SK-N-SH (cell line): ENCODE data around the gene CD34. TPM values are rescaled to one million over a fixed set of nuclear protein-coding genes. Genes with fewer than 3 reads are reported as not detected.

Experiments used
- CTCF ChIA-PET: fragments of 300-600, 350-600 bp; formaldehyde crosslinking; extraction: SDS; loops from one replicate; lab custom pipeline; 2021; lab: Yijun Ruan, JAX
- POLR2A ChIA-PET: fragments of 350-600 bp; sonication (Branson Sonifier 250); formaldehyde crosslinking; extraction: SDS; loops from one replicate; lab custom pipeline; 2020; ENCODE audit warnings: antibody characterized with exemption, inconsistent platforms; lab: Yijun Ruan, JAX
- DNase-seq: peaks from one replicate; pipeline ENCODE4 v3.0.0; 2012
- H2AFZ ChIP-seq: fragments of 200-600 bp; sonication (generic); 2 replicates; pipeline ENCODE4 v1.8.1; 2016; ENCODE audit warnings: antibody characterized with exemption, mild to moderate bottlenecking, low read depth
- H3F3A ChIP-seq: fragments of 200-600 bp; sonication (generic); replicated peaks from 2 replicates; pipeline ENCODE3; 2016; ENCODE audit warnings: antibody characterized with exemption, mild to moderate bottlenecking; ENCODE audit not compliant: insufficient read depth
- H3K27ac ChIP-seq, 2 experiments: fragments of 200-500 bp in 1 of 2; fragments of 200-600 bp in 1 of 2; sonication (Bioruptor generic) in 1 of 2; sonication (generic), shearing (Covaris generic) in 1 of 2; 2 replicates each; pipeline versions ENCODE4 v1.5.1 to v1.6.1; 2014 to 2016; ENCODE audit warnings: low read depth in 2 of 2, inconsistent platforms in 1 of 2, low read length in 1 of 2, mild to moderate bottlenecking in 1 of 2, mixed read lengths in 1 of 2
- H3K27me3 ChIP-seq: fragments of 200-600 bp; sonication (generic), shearing (Covaris generic); 2 replicates; pipeline ENCODE4 v1.6.1; 2016; ENCODE audit warnings: mixed run types; ENCODE audit not compliant: insufficient read depth
- H3K36me3 ChIP-seq, 2 experiments: fragments of 200-500 bp in 1 of 2; fragments of 200-600 bp in 1 of 2; sonication (Bioruptor generic) in 1 of 2; sonication (generic) in 1 of 2; replicated peaks in 1 of 2; 2 replicates each; pipeline versions ENCODE3 to v1.5.1; 2014 to 2016; ENCODE audit warnings: low read length in 1 of 2, mild to moderate bottlenecking in 1 of 2; ENCODE audit not compliant: insufficient read depth in 2 of 2, control insufficient read depth in 1 of 2
- H3K4me1 ChIP-seq, 2 experiments: fragments of 200-500 bp in 1 of 2; fragments of 200-600 bp in 1 of 2; sonication (Bioruptor generic) in 1 of 2; sonication (generic), shearing (Covaris generic) in 1 of 2; 2 replicates each; pipeline versions ENCODE4 v1.5.1 to v1.6.1; 2014 to 2016; ENCODE audit warnings: low read depth in 1 of 2, low read length in 1 of 2, mixed run types in 1 of 2; ENCODE audit not compliant: insufficient read depth in 2 of 2, control insufficient read depth in 1 of 2
- H3K4me2 ChIP-seq: fragments of 200-600 bp; sonication (generic), shearing (Covaris generic); 2 replicates; pipeline ENCODE4 v1.6.1; 2017; ENCODE audit warnings: mixed run types
- H3K4me3 ChIP-seq, 2 experiments: fragments of 200-500 bp in 1 of 2; fragments of 200-600 bp in 1 of 2; sonication (Bioruptor generic) in 1 of 2; sonication (generic), shearing (Covaris generic) in 1 of 2; 2 replicates each; pipeline versions ENCODE4 v1.5.1 to v1.8.1; 2014 to 2016; ENCODE audit warnings: low read depth in 2 of 2, inconsistent platforms in 1 of 2, low read length in 1 of 2, mild to moderate bottlenecking in 1 of 2, mixed read lengths in 1 of 2, moderate library complexity in 1 of 2
- H3K79me2 ChIP-seq: fragments of 200-600 bp; sonication (generic); 2 replicates; pipeline ENCODE4 v1.8.1; 2017; ENCODE audit warnings: mild to moderate bottlenecking; ENCODE audit not compliant: insufficient read depth
- H3K9ac ChIP-seq: fragments of 200-600 bp; sonication (generic); 2 replicates; pipeline ENCODE4 v1.6.1; 2017; ENCODE audit warnings: mixed run types
- H3K9me2 ChIP-seq: fragments of 200-600 bp; sonication (generic); 2 replicates; pipeline ENCODE4 v1.6.1; 2017; ENCODE audit warnings: mixed run types
- H3K9me3 ChIP-seq: fragments of 200-600 bp; sonication (generic); 2 replicates; pipeline ENCODE4 v1.6.1; 2017; ENCODE audit warnings: mixed run types, mild to moderate bottlenecking, moderate library complexity
- H4K20me1 ChIP-seq: fragments of 200-600 bp; sonication (generic); 2 replicates; pipeline ENCODE4 v1.6.1; 2017; ENCODE audit warnings: mild to moderate bottlenecking, mixed run types; ENCODE audit not compliant: insufficient read depth
- ELF1 ChIP-seq: IDR thresholded peaks from 2 replicates; pipeline ENCODE4 v1.4.0; 2012
- EP300 ChIP-seq, 2 experiments: IDR thresholded peaks; 2 replicates each; pipeline versions ENCODE4 v1.4.0 to v1.6.1; 2012; ENCODE audit warnings: borderline replicate concordance in 1 of 2, low read depth in 1 of 2, low read length in 1 of 2
- EZH2phosphoT487 ChIP-seq: fragments of 200-600 bp; sonication (generic); IDR thresholded peaks from 2 replicates; pipeline ENCODE4 v1.6.1; 2017; ENCODE audit warnings: low read depth, mixed run types, mild to moderate bottlenecking, antibody characterized with exemption, moderate library complexity, borderline replicate concordance
- FOXM1 ChIP-seq: IDR thresholded peaks from 2 replicates; pipeline ENCODE4 v1.4.0; 2012; ENCODE audit warnings: low read depth, mild to moderate bottlenecking
- GABPA ChIP-seq: IDR thresholded peaks from 2 replicates; pipeline ENCODE4 v1.4.0; 2012; ENCODE audit warnings: low read depth, mild to moderate bottlenecking
- GATA2 ChIP-seq: sonication (generic); formaldehyde crosslinking; IDR thresholded peaks from 2 replicates; pipeline ENCODE4 v1.5.0; 2020; ENCODE audit warnings: mild to moderate bottlenecking, missing genetic modification reagents
- JUND ChIP-seq: IDR thresholded peaks from 2 replicates; pipeline ENCODE4 v1.4.0; 2012
- MAX ChIP-seq: IDR thresholded peaks from 2 replicates; pipeline ENCODE4 v1.4.0; 2012; ENCODE audit warnings: low read depth
- MXI1 ChIP-seq: IDR thresholded peaks from 2 replicates; pipeline ENCODE4 v1.6.1; 2012; ENCODE audit warnings: mild to moderate bottlenecking, low read depth, low read length, improper control_type of control experiment
- PBX3 ChIP-seq: IDR thresholded peaks from 2 replicates; pipeline ENCODE4; 2012
- POLR2AphosphoS5 ChIP-seq: IDR thresholded peaks from 2 replicates; pipeline ENCODE4 v1.6.1; 2012; ENCODE audit warnings: low read depth, low read length
- RAD21 ChIP-seq: IDR thresholded peaks from 2 replicates; pipeline ENCODE4 v1.6.1; 2012; ENCODE audit warnings: mild to moderate bottlenecking, low read length
- RCOR1 ChIP-seq: fragments of 150-350 bp; IDR thresholded peaks from 2 replicates; pipeline ENCODE4 v1.6.1; 2017; ENCODE audit warnings: antibody characterized with exemption, low read length
- REST ChIP-seq: IDR thresholded peaks from 2 replicates; pipeline ENCODE4 v1.6.1; 2012; ENCODE audit warnings: mild to moderate bottlenecking, low read depth, low read length, moderate library complexity
- SMC3 ChIP-seq: IDR thresholded peaks from 2 replicates; pipeline ENCODE4 v1.6.1; 2012; ENCODE audit warnings: low read depth, low read length, improper control_type of control experiment
- TEAD4 ChIP-seq: IDR thresholded peaks from 2 replicates; pipeline ENCODE4 v1.4.0; 2012; ENCODE audit warnings: mild to moderate bottlenecking, borderline replicate concordance; ENCODE audit not compliant: insufficient read depth
- WGBS: methylation state at CpG from one replicate; pipeline ENCODE4 v1.1.6; 2017; ENCODE audit warnings: low lambda C conversion rate; 5-methylcytosine and 5-hydroxymethylcytosine counted together
- polyA plus RNA-seq, 3 experiments: library from polyadenylated mRNA; depleted of rRNA; stranded (reverse); fragments of >200 nt; gene quantifications; 2 replicates each; pipeline ENCODE4 v1.2.3, GENCODE V29; 2012

The CD34 gene
- polyA plus RNA-seq, 1 of the 3 experiments (the other 2 are of a cell fraction), result 0.59 TPM

GRCh38 chr1:207922554-207922953, 11.6 kb upstream of the CD34 start:
- POLR2A ChIA-PET, result no interaction called here

GRCh38 chr1:207921321-207921720, 10.4 kb upstream of the CD34 start:
- Histone ChIP-seq H3K9me2 (no peaks in the 10 kb centered on the region), H3K9me3 (no peaks in the 10 kb centered on the region), H3K4me3 (no peak overlapping the region), H4K20me1 (no peaks in the 10 kb centered on the region), H3K9ac (no peak overlapping the region), H3F3A (peaks cover 3% of the 10 kb centered on the region), H3K4me1 (peaks cover 0 to 11% of the 10 kb centered on the region in 2 experiments; a peak in 1 of 4 replicates), H3K27me3 (peaks cover 12% of the 10 kb centered on the region), H3K27ac (no peak overlapping the region), H2AFZ (no peak overlapping the region), H3K36me3 (no peaks in the 10 kb centered on the region), H3K4me2 (no peak overlapping the region), H3K79me2 (no peaks in the 10 kb centered on the region)
- DNase-seq, result no peak
- ChIA-PET CTCF (interaction anchor here (0.6 to 4.5 kb wide), 2 partner anchors 36 to 42 kb away, joined by 4 to 18 read pairs; no protein-coding TSS in a partner anchor), POLR2A (no interaction called here)
- WGBS, result 42% methylated on average over 3 of the region's 3 CpGs
- TF ChIP-seq TEAD4, result no peak
- TF ChIP-seq REST, result no peak
- TF ChIP-seq JUND, result no peak
- no peak for TF ChIP-seq ELF1
- TF ChIP-seq GABPA, result no peak
- no peak for TF ChIP-seq POLR2AphosphoS5

More at GRCh38 chr1:207922554-207922953, 11.6 kb upstream of the CD34 start:
- Histone ChIP-seq H4K20me1 (no peaks in the 10 kb centered on the region), H3F3A (no peaks in the 10 kb centered on the region), H3K27me3 (peaks cover 12% of the 10 kb centered on the region), H3K36me3 (no peaks in the 10 kb centered on the region), H3K4me2 (no peak overlapping the region), H3K27ac (no peak overlapping the region), H3K79me2 (no peaks in the 10 kb centered on the region), H2AFZ (no peak overlapping the region), H3K4me1 (peaks cover 0 to 11% of the 10 kb centered on the region in 2 experiments; a peak in 1 of 4 replicates), H3K9me2 (no peaks in the 10 kb centered on the region), H3K9me3 (no peaks in the 10 kb centered on the region)
- no peak for DNase-seq
- WGBS, result 77% methylated on average over 5 of the region's 8 CpGs
- TF ChIP-seq GATA2 (CRISPR knock-in tag), result no peak
- no peak for TF ChIP-seq SMC3
- TF ChIP-seq MAX, result no peak
- TF ChIP-seq FOXM1, result no peak
- TF ChIP-seq PBX3, result no peak
- TF ChIP-seq GABPA, result no peak
- TF ChIP-seq EZH2phosphoT487, result no peak
- no peak for TF ChIP-seq ELF1
- no peak for TF ChIP-seq MXI1
- TF ChIP-seq RCOR1, result no peak
- TF ChIP-seq RAD21, result no peak
- no peak for TF ChIP-seq EP300 (IDR thresholded peaks at IDR 0.05; ENCODE audit: borderline replicate concordance in 1 of 2, low read depth in 1 of 2, low read length in 1 of 2)
- no peak for TF ChIP-seq TEAD4
- TF ChIP-seq, all 33 proteins: peak for 0
- Histone ChIP-seq H3K9ac (no peak overlapping the region), H3K4me3 (no peak overlapping the region)
- CTCF ChIA-PET, result interaction anchor here (1.5 to 4.5 kb wide), 2 partner anchors 37 to 41 kb away, joined by 5 to 18 read pairs; no protein-coding TSS in a partner anchor
